Panc1 (cell line): Measurements from ENCODE around the gene MON1A.
"Not testable (repeated sequence)": the region's sequence is repeated elsewhere in the genome, so short reads cannot be mapped to it uniquely, and the experiment has no call there.

ENCODE experiments used
- CTCF ChIP-seq: fragments of 450-650 bp; IDR thresholded peaks from 2 replicates; pipeline ENCODE4 v1.5.1; 2017; ENCODE audit warnings: mild to moderate bottlenecking
- POLR2AphosphoS5 ChIP-seq: IDR thresholded peaks from 2 replicates; pipeline ENCODE4 v1.6.1; 2012; ENCODE audit warnings: mild to moderate bottlenecking, low read depth, low read length, moderate library complexity
- REST ChIP-seq, 2 experiments: IDR thresholded peaks; 2 replicates each; pipeline ENCODE4 v1.6.1; 2011 to 2012; ENCODE audit warnings: low read depth in 2 of 2, control low read depth in 1 of 2, low read length in 1 of 2, mild to moderate bottlenecking in 1 of 2, moderate library complexity in 1 of 2; ENCODE audit not compliant: insufficient read depth in 1 of 2
- SIN3A ChIP-seq: IDR thresholded peaks from 2 replicates; pipeline ENCODE4 v1.6.1; 2012; ENCODE audit warnings: low read depth, mild to moderate bottlenecking, low read length, moderate library complexity, borderline replicate concordance; ENCODE audit not compliant: insufficient read depth
- TCF7L2 ChIP-seq: IDR thresholded peaks from 2 replicates; pipeline ENCODE4 v1.6.1; 2011; ENCODE audit warnings: mild to moderate bottlenecking, low read depth, low read length, inconsistent platforms

- not testable (repeated sequence) for TF ChIP-seq CTCF; POLR2AphosphoS5; TCF7L2; SIN3A; REST (IDR thresholded peaks at IDR 0.05; ENCODE audit: insufficient read depth in 1 of 2, low read depth in 2 of 2, low read length in 1 of 2)
Observed at GRCh38 chr3:49917806-49918590, 11.6 kb downstream of the MON1A start.
